GM18868 (cell line): Measurements from ENCODE around the gene AGBL1.

Source experiments
- ATAC-seq: cut with Tn5 transposase; IDR thresholded peaks from one replicate; pipeline ENCODE4 v1.9.1; 2021; ENCODE audit warnings: mild to moderate bottlenecking, moderate library complexity; ENCODE audit not compliant: unreplicated experiment

The AGBL1 gene

GRCh38 chr15:86235667-86236066 is 156.0 kb downstream of the AGBL1 start:
- no peak for ATAC-seq

- ATAC-seq: no peak
These were observed 156.9 kb downstream of the AGBL1 start for GRCh38 chr15:86236356-86237110.

- no peak for ATAC-seq
These were observed 157.4 kb downstream of the AGBL1 start for GRCh38 chr15:86237111-86237500.

- no peak for ATAC-seq
These were observed 167.7 kb downstream of the AGBL1 start for GRCh38 chr15:86247249-86247955.

GRCh38 chr15:86255247-86255646 is 175.6 kb downstream of the AGBL1 start:
- ATAC-seq: no peak

- no peak for ATAC-seq
These were observed 177.0 kb downstream of the AGBL1 start for GRCh38 chr15:86256628-86257027.

- ATAC-seq: no peak
These were observed 179.9 kb downstream of the AGBL1 start for GRCh38 chr15:86259589-86259988.

GRCh38 chr15:86263230-86263629 is 183.6 kb downstream of the AGBL1 start:
- no peak for ATAC-seq

- no peak for ATAC-seq
These were observed 187.3 kb downstream of the AGBL1 start for GRCh38 chr15:86266896-86267484.

- ATAC-seq: no peak
These were observed 188.2 kb downstream of the AGBL1 start for GRCh38 chr15:86267892-86268291.

GRCh38 chr15:86268558-86268957 is 188.9 kb downstream of the AGBL1 start:
- no peak for ATAC-seq

GRCh38 chr15:86273309-86273708 is 193.6 kb downstream of the AGBL1 start:
- ATAC-seq: no peak

- no peak for ATAC-seq
These were observed 195.7 kb downstream of the AGBL1 start for GRCh38 chr15:86275361-86275760.

GRCh38 chr15:86278586-86278985 is 198.9 kb downstream of the AGBL1 start:
- no peak for ATAC-seq

- ATAC-seq: no peak
These were observed 205.0 kb downstream of the AGBL1 start for GRCh38 chr15:86284635-86285034.

- ATAC-seq: no peak
These were observed 215.8 kb downstream of the AGBL1 start for GRCh38 chr15:86295511-86295910.

GRCh38 chr15:86296769-86297168 is 217.1 kb downstream of the AGBL1 start:
- ATAC-seq: no peak

- ATAC-seq: no peak
These were observed 220.9 kb downstream of the AGBL1 start for GRCh38 chr15:86300390-86301125.

GRCh38 chr15:86311568-86312280 is 232.1 kb downstream of the AGBL1 start:
- ATAC-seq: no peak

GRCh38 chr15:86312486-86312885 is 232.8 kb downstream of the AGBL1 start:
- ATAC-seq: no peak

- no peak for ATAC-seq
These were observed 236.5 kb downstream of the AGBL1 start for GRCh38 chr15:86316216-86316615.
